Right hindlimb (tissue), 1 donor: Measurements from ENCODE around the gene KRTAP22-1.

ENCODE experiments used
- DNase-seq: peaks from one replicate; pipeline ENCODE4 v3.0.0-alpha.2; 2018

Gene KRTAP22-1

GRCh38 chr21:30600787-30601186, at the start of gene KRTAP22-1:
KRTAP22-1 (plus strand) TSS chr21:30601087.
- no peak for DNase-seq

DNA sequence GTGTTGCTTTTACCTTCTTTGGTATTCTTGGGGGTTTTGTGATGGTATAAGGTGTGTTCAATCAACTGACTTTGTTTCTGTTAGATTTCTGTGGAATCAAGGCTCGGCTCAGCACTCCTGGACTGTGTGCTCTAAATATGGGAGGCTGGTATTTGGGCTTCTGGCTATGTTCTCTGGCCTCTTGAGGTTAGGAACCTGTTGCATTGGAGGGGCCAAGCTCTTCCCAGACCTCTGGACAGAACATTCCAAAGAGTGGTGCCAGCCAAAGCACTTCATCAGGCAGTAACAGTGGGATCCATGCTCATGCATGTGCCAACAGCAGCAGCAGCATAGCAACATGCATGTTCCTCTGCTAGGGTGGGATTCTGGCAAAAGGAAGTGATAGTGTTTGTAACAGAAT, 48.1 kb upstream of the KRTAP22-1 start:
- DNase-seq, result no peak

GRCh38 chr21:30555095-30555494, 45.8 kb upstream of the KRTAP22-1 start:
- DNase-seq, result no peak

DNA sequence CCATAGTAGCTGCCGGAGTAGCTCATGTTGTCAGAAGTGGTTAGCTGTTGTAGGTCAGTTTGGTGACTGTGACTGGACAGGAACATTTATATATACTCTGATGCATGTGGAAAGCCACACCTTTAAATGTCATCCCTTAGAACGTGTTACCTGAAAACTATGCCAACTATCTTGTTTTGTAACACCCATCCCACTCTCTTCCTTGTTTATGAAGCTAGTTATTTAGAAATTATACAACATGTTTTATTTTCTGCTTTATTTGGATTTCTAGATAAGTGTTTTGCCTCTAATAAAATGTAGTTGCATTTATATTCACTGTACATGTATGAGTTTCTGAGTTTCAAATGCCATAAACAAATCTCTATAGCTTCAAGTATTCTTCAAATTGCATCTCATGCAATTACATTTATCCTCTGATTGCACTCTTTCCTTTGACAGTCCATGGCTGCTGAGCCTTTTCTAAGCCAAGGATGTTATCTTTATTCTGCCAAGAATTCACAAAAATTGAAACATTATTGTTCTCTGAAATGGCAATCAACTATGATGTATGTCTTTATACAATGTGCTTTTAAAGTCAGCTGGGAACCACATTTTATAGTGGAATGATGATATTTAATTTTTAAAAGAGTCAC, 39.5 kb upstream of the KRTAP22-1 start, which contains the start of gene KRTAP19-7:
TSS of gene KRTAP19-7 (minus strand) at position 51 of the 632 bp plus-strand sequence. CDS start at position 26, 25 bp downstream.
- no peak for DNase-seq

GRCh38 chr21:30561957-30562356, 38.9 kb upstream of the KRTAP22-1 start:
- DNase-seq, result no peak

DNA sequence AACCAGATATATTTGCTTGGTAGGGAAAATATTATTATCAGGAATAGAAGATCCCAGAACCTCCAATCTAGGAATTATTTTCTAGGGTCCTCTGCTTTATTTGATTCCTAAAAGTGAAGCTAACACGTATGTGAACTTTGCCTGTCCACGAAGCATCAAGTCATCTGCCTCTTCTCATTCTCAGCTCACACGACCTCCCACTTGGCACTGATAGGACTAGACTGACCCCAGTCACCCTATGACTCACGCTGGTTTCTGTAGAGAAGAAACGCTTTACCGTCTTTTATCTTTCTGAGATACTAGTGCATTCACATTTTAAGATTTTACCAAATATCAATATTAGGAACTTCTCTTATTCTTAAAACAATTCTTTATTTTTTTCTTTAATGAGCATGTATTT, 37.8 kb upstream of the KRTAP22-1 start:
- DNase-seq, result no peak

GRCh38 chr21:30563630-30564029, 37.3 kb upstream of the KRTAP22-1 start:
- no peak for DNase-seq

GRCh38 chr21:30567617-30568016, 33.3 kb upstream of the KRTAP22-1 start:
- no peak for DNase-seq

- DNase-seq, result no peak
Measured at GRCh38 chr21:30577766-30578165, 23.1 kb upstream of the KRTAP22-1 start.

DNA sequence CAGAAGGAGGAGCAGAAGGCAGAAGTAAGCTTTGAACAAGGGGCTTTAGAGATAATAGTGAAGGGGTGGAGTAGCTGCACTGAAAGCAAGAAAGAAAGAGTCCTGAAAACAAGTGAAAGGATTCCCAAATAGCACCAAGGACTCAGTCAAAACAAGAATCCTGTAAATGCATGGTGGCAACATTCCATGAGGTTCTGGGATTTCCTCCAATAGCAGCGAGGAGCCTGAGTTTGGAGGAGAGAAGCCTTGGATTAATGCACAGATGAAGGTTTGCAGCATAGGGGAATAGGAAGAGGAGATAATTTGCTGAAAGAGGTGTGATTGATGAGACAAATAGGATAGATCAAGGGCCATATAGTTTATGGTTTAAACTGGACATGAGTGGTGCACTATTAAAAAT, 21.5 kb upstream of the KRTAP22-1 start:
- no peak for DNase-seq

- DNase-seq, result no peak
Measured at GRCh38 chr21:30580132-30580531, 20.8 kb upstream of the KRTAP22-1 start.

DNA sequence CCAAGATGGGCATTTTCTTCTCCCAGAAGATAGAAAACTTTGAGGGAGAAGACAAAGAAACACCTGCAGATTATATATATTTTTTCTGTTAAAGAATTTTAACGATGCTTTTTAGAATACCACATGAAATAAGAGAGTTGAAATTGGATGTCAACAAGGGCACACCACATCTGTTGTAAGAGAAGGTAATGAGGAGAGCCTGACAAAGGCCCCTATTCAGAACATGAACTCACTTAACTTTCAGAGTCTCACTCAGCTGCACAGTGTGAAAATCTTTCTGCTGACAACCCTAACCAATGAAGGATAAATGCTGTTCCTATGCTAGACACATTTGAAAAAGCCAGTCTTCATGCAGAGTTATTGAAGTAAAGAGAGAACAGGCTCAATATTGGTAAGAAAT, 18.0 kb upstream of the KRTAP22-1 start:
- no peak for DNase-seq

DNA sequence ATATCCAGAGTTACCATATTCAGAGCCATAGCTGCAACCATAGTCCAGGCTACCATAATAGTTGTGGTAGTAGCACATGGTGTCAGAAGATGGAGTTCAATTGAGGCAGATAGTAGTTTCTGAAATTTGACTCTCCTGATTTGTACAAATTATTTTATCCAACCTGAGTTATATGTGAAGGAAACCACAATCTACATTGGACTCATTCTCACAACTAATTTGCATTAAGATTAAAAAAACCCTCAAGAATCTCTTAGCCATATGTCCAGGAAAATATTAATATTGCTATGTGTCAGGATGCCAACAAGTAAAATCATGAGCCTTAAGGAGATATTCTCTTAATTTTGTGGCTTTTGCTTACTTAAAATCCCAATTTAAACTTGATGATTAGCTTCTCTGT, 10.6 kb upstream of the KRTAP22-1 start, which contains the start of gene KRTAP22-2:
TSS of gene KRTAP22-2 (minus strand) at position 101 of the 400 bp plus-strand sequence.
- no peak for DNase-seq

GRCh38 chr21:30592140-30592539, 8.7 kb upstream of the KRTAP22-1 start, which contains the start of gene KRTAP6-3:
KRTAP6-3 (plus strand) TSS chr21:30592440; CDS start chr21:30592446, 6 bp downstream.
- no peak for DNase-seq

DNA sequence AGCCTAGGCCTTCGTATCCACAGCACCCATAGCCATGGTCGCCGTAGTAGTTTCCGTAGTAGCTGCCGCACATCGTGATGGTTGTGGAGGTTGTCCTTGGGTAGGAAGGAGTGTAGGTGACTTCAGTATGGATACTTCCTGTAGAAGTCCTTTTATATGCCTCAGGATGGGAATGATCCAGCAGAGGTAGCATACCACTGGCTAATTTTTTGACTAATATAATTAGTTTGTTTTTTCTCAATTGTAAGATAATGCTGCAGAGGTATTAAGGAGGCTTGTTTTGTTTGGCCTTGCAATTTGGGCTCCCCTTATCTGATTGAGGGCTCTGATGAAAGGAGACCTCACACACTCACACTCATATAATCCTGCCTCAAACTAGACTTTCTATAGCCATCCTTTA, 2.1 kb upstream of the KRTAP22-1 start, which contains the start of gene KRTAP6-2:
TSS of gene KRTAP6-2 (minus strand) at position 101 of the 400 bp plus-strand sequence. CDS start at position 73, 28 bp downstream.
- DNase-seq, result no peak

DNA sequence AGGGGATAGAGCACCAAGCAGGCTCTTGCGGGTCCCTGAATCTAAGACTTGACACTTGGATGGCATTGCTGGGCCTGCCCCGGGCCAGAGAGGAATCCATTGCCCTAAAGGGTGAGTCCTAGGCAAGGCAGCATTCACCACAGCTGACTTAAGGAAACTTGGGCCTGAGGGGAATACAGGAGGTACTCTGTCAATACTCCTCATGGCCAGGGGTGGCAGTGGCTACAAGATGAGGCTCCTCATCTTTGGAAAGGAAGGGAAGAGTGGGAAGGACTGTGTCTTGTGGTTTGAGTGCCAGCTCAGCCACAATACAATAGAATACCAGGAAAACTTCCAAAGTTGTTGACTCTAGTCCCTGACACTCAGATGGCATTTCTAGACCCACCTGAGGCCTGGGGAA, 5.1 kb downstream of the KRTAP22-1 start:
- DNase-seq, result no peak

- DNase-seq, result no peak
Measured at GRCh38 chr21:30612132-30612531, 11.2 kb downstream of the KRTAP22-1 start.

DNA sequence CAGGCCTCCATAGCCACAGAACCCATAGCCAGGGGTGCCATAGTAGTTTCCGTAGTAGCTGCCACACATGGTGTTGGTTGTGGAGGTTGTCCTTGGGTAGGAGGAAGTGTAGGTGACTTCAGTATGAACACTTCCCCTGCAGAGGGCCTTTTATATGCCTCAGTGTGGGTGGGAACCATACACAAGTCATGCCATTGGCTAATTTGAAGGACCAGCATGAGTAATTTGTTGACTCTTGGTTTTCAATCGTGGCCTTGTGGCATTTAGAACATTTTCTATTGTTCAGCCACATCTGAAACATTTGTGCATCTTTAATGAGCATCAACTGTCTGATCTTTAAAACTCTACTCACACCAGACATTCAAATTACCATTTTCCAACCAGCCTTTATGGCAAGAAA, 12.9 kb downstream of the KRTAP22-1 start, which contains the start of gene KRTAP6-1:
TSS of gene KRTAP6-1 (minus strand) at position 95 of the 400 bp plus-strand sequence. CDS start at position 69, 26 bp downstream.
- DNase-seq, result no peak

GRCh38 chr21:30615199-30615598, 14.3 kb downstream of the KRTAP22-1 start:
- DNase-seq, result no peak

- no peak for DNase-seq
Measured at GRCh38 chr21:30616125-30616524, 15.2 kb downstream of the KRTAP22-1 start, which contains the start of gene KRTAP20-1. KRTAP20-1 (plus strand) TSS chr21:30616425; CDS start chr21:30616455, 30 bp downstream.

- DNase-seq, result no peak
Measured at GRCh38 chr21:30620080-30620479, 19.2 kb downstream of the KRTAP22-1 start.

- DNase-seq, result no peak
Measured at GRCh38 chr21:30620522-30620921, 19.6 kb downstream of the KRTAP22-1 start, which contains the start of gene KRTAP20-4. KRTAP20-4 (plus strand) TSS chr21:30620627.

- no peak for DNase-seq
Measured at GRCh38 chr21:30623362-30623761, 22.5 kb downstream of the KRTAP22-1 start.

DNA sequence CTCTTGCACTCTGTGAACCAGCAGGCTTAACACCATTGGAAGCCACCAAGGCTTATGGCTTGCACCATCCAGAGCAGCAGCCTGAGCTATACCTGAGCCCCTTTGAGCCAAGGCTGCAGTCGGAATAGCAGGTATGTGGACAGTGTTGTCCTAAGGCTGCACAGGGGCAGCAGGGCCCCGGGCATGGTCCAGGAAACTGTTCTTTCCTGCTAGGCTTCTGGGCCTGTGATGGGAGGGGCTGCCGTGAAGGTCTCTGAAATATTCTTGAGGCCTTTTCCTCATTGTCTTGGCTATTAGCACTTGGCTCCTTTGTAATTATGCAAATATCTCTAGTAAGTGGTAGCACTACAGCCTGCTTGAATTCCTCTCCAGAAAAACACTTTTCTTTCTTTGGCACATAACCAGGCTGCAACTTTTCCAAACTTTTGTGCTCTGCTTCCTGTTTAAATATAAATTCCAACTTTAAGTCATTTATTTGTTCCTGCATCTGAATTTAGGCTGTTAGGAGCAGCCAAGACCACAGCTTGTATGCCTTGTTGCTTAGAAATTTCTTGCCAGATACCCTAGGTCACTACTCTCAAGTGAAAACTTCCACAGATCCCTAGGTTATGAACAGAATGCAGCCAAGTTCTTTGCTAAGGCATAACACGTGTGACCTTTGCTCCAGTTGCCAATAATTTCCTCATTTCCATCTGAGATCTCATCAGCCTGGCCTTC, 24.7 kb downstream of the KRTAP22-1 start:
- no peak for DNase-seq
